ENCODE results near the gene OIP5.

- TF ChIP-seq YY1 (IDR thresholded peaks at IDR 0.05; ENCODE audit: low read depth) (no peak), EP300 (IDR thresholded peaks at IDR 0.05; ENCODE audit: borderline replicate concordance) (no peak), CEBPB (IDR thresholded peaks at IDR 0.05) (no peak), USF1 (IDR thresholded peaks at IDR 0.05) (no peak)
These were observed 17.8 kb upstream of the OIP5 start for GRCh38 chr15:41350057-41350717.

Data from Ishikawa (cell line).